Cortex of kidney (tissue), 1 donor: ENCODE measurements around the gene ITPRID1.
"Not testable (repeated sequence)": the region's sequence is repeated elsewhere in the genome, so short reads cannot be mapped to it uniquely, and the experiment has no call there.

ENCODE experiments used
- DNase-seq: peaks from one replicate; lab custom pipeline; 2025; lab: John Stamatoyannopoulos, UW

ITPRID1 gene

DNA sequence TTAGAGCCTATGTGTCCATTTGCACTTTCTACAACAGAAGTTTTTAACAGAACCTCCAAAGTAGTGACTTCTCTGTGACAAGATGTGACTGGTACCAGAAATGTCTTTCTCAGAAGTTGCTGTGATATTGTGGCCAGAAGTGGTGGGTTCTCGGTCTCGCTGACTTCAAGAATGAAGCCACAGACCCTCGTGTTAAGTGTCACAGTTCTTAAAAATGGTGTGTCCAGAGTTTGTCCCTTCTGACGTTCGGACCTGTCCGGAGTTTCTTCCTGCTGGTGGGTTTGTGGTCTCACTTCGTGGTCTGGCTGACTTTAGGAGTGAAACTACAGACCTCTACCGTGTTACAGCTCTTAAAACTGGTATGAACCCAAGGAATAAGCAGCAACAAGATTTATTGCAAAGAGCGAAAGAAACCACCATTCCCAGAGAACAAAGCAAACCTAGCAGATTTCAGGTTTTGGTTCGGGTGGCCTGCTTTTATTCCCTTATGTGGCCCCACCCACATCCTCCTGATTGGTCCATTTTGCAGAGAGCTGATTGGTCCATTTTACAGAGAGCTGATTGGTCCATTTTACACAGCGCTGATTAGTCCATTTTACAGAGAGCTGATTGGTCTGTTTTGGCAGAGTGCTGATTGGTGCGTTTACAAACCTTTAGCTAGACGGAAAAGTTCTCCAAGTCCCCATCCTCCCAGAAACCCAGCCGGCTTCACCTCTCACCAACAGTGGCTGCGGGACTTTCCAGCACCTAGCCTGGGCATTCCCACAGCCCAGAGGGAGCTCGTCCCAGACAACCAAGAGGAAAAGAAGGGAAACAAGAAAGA lies 3.0 kb downstream of the ITPRID1 start:
- no peak for DNase-seq

DNA sequence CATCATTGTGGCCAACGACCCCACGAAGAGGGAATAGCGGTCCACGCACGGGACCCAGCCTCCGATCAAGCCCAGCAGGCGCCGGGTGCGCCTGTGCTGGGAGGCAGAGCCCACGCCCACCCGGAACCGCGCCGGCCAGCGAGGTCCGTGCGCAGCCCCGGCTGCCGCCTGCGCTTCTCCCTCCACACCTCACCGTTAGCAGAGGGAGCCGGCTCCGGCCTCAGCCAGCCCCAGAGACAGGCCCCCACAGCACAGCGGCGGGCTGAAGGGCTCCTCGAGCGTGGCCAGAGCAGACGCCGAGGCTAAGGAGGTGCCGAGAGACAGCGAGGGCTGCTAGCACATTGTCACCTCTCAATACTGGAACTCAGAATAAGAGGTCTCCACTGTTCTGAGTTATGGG lies 3.6 kb downstream of the ITPRID1 start:
- no peak for DNase-seq

DNA sequence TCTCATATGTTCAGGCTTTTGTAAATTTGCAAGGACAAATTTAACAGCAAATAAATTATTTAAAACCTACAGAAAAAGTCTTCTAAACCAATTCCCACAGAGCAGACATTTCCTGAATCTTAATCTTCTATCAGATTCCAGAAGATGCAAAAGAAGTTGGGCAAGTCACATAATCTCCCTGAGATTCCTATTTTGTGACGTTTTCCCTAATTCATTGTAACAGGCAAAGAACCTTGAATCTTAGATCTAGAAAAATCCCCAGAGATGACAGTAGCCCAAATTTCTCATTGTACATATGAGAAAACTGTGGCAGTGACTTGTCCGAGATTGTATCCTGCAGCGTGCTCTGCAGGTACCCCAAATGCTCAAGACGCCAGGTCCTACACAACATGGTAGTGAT lies 4.9 kb downstream of the ITPRID1 start:
- no peak for DNase-seq

DNA sequence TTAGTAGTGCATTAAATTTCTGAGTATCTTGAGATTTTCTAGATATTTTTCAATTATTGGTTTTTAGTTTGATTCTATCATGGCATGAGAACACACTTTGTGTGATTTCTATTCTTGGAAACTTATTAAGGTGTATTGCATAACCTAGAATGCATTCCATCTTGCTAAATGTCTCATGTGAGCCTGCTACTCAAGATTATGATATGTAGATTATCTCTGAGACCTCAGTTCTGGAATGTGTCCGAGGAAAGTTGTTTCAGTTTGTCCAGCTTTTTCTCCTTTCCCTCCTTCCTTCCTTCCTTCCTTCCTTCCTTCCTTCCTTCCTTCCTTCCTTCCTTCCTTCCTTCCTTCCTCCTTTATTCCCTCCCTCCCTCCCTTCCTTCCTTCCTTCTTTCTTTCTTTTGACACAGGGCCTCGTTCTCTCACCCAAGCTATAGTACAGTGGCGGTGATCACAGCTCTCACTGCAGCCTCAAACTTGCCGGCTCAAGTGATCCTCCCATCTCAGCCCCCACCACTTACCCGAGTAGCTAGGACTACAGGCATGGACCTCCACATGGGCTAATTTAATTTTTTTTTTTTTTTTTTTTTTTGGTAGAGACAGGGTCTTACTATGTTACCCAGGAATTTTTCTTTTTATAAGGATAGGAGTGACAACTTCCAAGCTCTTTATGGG lies 7.6 kb downstream of the ITPRID1 start:
- DNase-seq, result no peak

DNA sequence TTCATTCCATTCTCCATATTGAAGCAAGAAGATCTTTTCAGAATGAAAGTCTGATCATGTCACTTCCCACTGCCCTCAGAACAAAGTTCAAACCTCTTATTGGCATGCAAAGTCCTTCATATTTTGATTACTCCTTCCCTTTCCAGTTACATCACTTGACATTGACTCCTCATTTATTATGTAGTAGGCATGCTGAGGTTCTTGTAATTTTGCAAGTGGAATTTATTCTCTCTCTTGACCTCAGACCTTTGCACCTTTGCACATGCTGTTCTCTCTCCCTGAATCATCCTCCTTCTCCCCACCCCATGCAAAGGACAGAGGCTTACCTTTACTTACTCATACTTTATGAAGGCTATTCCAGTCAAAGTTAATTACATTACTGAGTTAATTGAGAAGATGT lies 13.0 kb downstream of the ITPRID1 start:
- DNase-seq, result no peak

DNA sequence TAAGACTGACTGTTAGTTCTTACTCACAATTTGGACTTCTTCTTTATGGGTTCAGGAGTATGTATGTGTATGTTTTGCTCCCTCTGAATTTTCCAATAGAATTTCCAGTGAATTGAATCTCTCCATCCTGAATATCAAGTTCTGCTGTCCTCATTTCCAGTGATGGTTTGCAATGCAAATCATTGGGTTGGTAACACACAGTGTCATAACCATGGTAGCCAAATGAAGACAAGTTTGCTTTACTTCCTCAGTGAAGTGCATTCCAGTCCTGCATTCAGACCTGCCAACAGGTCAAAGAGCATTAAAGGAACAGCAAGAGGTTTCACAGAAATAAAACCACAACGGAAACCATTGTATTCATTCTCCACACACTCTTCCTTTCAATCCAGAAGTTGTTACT lies 15.2 kb downstream of the ITPRID1 start:
- DNase-seq, result no peak

DNA sequence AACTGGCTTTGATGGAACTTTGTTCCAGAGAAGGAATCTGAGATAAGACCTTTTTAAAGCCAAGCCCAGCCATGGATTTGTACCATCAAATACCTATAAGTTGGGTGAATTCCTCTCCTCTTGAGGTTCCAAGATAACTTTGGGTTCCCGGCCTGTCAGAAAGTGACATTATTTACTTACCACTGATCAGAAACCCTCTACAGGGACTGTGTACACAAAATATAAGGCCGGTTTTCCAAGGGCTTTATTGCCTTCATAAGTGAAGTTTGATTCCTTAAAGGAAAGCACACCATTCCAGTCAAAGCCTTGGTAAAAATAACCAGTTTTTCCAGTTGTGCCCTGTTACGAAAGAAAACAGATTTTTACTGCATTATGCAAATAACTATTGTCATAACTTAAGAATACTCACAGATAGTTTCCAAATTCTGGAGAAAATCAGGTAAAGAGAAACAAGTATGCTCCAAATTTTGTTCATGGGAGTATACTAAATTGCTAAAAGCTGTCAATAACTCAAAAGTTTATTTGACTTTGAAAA lies 26.8 kb downstream of the ITPRID1 start:
- not testable (repeated sequence) for DNase-seq

DNA sequence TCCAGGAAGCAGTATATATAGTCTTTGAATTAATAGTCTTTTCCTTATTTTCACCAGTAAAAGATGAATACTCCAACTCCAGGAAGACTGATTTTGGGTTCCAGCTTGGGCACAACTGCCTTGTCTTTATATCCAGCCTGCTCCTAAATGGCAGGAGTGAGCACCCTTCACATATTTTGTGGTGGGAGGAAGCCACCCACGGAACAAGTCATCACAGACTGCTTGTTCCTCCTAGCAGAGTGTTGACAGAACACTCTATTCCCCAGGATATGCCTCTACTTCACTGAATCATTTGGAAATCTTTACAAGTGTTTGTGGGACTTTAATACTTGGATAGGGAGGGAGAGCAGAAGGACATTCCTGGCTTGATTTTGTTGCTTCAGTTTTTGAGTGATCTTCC lies 31.7 kb downstream of the ITPRID1 start:
- no peak for DNase-seq

DNA sequence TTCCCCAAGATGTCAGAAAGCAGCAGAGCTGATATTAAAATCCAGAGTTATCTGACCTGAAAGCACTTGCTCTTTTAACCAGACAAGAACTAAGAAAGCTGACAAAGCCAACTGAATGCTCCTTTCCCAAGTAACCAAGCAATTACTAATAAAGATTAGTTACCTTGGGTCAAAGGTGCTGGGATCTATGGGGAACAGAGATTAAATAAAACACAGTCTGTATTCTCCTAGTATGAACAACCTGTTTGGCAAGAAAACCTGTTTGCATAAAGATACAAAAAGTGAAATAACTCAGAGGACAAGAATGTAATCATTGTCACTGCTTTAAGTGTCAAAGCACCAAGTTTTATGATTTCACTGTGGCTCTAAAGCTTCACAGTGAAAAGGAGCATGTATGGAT lies 35.7 kb downstream of the ITPRID1 start:
- DNase-seq, result no peak

DNA sequence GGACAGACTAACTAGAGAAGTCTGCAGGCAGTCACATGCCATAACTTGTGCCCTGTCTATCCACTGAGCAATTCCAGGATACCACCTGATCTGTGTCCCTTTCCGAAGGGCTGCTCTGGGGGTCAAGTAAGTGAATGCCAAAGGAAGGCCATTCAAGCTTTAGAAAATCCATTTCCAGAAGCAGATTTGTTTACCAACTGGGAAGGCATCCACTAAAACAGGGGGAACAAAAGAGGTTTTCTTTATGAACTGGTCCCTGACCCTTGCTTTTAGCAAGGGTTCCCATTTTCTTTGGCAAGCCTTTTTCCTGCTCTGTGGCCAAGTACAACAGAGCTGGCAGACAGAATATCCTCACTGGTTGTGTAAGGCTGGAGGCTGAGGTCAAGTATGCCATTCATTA lies 36.5 kb downstream of the ITPRID1 start:
- DNase-seq, result no peak

DNA sequence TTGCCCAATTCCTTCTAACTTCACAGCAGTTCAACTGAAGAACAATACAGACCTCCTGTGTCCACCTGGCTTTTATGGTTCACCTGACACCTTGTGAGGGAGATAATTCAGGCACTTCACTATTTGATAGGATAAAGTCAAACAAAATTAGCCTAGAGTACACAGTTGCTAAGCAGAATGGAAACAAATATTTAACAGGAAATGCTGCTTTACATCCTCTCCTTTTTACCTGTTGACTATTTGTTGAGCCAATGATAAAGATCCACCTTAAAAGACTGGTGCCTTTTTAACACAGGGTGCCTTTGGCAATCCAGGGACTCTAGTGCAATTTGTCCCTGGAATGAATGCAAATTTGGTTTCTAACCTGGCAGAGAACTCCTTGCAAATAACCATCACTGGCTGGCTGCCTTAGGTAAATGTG lies 39.8 kb downstream of the ITPRID1 start:
- no peak for DNase-seq

DNA sequence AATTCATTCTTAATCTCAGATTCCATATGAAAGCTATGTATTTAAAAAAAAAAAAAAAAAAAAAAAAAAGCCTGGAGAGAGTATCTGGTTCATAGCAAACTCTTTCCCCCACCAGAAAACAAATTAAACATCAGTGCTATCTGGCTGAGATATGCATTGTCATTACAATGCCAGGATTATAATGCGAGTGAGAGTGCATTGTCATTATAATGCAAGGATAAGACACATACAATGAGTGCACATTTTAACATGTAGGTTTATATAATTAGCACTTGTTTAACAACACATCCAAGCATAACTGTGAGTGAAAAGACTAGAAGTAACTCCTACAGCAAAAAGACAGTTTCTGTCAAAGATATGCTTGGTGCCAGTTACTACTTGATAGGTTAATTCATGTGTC lies 48.1 kb downstream of the ITPRID1 start:
- no peak for DNase-seq

DNA sequence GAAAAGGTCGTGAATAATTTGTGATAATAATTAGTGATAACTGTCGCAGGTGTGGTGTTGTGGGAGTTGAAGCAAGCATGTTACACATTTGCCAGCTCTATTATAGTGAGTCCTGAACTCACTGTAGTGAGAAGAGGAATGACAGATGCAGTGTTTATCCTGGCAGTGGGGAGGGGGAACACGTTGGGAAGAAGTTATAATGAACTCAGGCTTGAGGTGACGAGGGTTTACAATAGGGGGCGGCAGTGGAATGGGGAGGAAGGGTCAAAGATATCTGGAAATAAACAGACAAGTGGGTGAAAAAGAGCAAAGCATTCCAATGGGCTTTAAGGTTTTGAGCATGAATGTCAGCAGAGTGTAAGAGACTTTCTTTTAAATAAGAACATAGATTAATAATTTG lies 49.6 kb downstream of the ITPRID1 start:
- DNase-seq, result no peak

DNA sequence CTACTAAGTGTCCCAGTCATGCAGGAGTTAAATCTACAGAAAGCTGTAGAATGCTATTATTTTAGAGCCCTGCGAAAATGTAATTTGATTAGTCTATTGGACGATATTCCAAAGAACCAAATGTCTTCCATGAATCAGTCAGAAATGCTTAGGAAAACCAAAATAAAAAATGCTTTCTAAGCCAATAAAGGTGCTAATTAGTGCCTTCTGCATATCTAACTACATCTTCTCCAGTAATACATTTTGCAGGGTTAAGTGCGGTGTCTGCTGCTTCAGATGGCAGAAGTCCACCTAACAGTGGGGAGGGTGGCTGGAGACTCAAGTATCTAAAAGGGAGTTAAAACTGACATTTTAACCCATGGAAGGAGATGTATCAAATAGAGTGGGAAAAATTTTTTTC lies 50.1 kb downstream of the ITPRID1 start:
- DNase-seq, result no peak

DNA sequence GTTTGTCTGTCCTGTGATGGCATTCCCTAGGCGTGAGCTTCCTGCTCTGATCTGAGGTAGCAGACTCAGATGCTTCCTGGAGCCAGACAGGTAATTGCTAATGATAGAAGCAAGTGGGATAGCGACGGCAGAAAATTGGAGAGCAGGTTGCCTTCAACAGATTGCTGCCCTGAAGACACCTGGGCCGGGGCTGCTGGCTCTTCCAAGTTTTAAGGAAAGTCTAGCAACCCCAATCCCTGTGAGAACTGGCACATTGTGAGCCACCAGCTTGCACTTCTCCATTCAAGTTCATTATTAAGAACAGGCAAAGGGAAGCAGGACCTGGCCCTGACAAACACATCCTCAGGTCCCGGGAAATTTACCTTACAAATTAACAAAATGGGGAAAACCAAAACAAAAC lies 50.8 kb downstream of the ITPRID1 start:
- no peak for DNase-seq

DNA sequence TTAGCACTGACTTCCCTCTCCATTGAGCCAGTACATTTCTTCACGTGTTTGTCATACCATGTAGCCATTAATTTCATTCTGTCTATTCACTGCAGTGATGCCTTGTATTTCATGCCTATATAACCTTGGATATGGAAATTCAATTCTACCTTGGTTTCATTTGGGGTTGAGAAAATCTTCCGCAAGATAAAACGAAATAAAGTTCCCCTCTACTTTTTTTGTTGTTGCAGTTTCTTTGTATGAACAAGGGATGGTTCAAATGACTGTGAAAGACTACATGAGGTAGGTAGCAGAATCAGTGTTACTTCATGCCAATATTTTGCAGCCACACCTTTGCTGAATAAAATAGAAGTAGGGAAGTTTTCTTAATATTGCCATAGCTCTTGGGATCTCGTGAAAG lies 55.6 kb downstream of the ITPRID1 start:
- no peak for DNase-seq

DNA sequence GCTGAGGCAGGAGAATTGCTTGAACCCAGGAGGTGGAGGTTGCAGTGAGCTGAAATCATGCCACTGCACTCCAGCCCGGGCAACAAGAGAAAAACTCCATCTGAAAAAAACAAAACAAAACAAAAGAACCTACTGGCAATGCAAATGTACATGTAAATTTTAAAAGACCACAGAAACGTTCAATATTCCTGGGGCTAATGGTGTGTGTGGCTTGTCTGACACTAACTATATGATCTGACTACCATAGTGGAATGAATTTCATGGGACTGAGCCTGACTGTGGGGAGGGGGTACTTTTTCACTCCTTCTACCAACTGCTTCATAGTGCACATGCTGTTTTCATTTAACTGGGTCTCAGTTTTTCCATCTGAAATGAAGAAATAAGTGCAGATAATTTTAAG lies 69.6 kb downstream of the ITPRID1 start:
- DNase-seq, result no peak

DNA sequence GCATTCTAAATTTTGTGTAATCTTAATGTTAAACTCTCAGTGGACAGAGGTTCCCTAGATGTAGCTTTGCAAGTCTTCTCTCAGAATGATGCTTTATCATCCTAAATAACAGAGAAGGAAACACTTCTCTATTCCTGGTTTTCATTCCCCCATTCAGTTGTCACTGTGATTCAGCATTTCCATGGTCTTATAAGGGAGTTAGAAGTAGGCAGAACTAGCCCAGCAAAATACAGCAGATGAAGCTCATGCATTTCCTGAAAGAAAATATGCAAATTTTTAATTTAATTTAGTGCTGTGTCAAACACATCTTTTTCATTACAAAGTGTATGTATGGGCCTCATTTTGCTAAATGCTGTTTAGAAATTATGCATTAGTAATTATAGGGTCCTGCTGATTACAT lies 70.1 kb downstream of the ITPRID1 start:
- no peak for DNase-seq

DNA sequence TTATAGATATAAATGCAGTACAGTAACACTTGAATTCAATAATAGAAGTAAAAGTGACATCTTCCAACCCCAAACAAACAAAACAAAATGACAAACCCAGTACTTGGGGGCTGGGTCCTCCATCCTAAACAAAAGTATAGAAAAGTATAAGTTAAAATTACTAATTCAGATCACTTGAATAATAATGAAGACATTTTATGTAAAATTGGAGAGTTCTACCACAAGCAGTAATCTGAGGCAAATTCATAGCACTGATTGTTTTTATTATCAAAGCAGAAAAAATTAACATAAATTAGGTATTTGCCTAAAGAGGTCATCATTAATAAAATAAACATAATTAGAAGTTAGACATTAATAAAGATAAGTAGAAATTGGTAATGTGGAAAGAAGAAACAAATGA lies 81.5 kb downstream of the ITPRID1 start:
- no peak for DNase-seq

DNA sequence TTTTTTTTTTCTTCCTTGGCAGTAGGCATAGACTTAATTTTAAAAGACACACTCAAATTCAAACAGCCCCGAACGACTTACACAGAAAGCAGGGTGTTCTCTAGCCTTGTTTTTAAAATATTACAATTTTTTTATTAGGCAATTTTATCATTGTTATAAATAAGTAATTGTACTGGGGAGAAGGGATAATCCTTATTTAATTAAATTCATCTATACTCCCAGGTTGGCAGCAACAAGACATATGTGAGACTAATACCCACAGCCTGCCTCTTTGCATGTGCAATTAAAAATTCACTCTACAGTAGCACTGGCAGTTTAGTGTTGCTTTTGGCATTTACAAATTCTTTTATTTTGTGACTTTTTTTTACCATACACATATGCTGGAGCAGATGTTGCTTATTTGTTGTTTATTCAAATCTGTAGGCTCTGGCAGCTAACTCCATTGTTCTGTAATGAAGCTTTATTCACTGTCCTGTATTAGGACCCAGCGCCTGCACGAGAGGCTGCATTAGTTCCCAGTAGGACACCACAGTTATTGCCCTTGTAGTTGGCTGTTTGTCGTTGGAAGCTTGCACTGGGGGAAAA lies 88.2 kb downstream of the ITPRID1 start:
- DNase-seq, result no peak

DNA sequence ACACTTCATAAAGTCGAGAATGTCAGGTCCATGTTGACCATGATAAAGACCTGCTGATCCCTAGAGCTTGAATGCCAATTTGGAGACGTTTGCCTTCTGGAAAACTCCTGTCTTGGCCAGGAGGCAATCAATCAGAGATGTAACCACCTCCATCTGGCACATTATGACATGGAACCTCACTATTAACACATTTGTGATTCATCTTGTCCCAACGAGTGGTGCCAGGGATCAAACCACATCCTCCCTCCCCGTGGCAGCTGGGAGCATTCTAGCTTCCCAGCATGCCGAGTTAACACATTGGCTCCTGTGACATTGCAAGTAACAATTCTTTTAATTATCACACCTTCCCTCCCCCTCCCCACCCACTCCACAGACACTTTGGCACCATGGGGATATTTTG lies 89.2 kb downstream of the ITPRID1 start:
- DNase-seq, result no peak

DNA sequence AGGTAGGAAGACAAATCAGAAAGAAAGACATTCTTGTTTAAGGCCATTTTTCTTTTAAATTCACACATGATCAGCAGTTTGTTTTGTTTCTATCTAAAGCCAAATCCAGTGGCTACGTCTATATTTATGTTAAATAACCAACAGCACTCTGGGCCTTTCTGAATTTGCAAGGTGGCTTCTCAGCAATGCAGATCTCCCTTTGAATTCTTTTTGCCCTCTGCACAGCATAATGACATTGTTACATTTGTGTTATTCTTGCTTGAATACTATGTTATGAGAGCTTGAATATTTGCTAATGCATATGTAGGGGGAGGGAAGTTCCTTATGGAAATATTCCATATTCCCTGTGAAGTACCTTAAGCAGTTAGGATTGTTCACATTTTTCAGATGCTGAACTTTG lies 99.7 kb downstream of the ITPRID1 start:
- DNase-seq, result no peak

DNA sequence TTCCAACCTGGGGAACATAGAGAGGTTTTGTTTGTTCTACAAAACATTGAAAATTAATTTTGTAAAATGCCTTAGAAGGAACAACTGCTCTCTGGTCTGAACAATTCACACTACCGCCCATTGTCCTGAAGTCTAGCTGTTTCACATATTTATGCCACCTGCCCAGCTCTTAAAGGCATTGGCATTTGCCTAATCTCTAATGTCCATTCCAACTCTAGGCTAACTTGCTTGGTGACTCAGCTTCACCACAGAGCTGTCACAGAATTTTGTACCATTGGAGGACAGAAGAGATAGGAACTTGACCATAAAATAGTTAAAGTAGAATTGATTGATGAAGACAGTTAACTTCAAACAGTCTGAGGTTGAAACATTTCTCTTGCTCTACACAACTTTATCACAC lies 119.6 kb downstream of the ITPRID1 start:
- DNase-seq, result no peak
